ENCODE measurements around the gene CEP152. TPM values are rescaled to one million over a fixed set of nuclear protein-coding genes. Genes with fewer than 3 reads are reported as not detected.

Gene CEP152
- total RNA-seq, 1 experiment from 2014 or later = 13.9 TPM

DNA sequence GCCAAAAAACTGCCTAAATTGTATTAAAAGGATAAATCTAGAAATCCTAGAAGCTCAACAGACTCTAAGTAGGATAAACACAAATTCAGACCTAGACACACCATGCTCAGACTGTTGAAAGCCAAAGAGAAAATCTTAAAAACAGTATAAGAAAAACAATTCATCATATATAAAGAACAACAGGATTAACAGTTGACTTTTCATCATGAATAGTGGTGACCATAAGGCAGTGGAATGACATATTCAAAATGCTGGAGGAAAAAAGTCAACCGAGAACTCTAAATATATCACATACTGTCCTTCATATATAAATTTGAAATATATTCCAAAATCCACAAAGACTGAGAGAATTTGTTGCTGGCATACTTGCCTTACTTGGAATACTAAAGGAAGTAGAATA is 77.3 kb downstream of the CEP152 start:
- TF ChIP-seq, protein P1, sequence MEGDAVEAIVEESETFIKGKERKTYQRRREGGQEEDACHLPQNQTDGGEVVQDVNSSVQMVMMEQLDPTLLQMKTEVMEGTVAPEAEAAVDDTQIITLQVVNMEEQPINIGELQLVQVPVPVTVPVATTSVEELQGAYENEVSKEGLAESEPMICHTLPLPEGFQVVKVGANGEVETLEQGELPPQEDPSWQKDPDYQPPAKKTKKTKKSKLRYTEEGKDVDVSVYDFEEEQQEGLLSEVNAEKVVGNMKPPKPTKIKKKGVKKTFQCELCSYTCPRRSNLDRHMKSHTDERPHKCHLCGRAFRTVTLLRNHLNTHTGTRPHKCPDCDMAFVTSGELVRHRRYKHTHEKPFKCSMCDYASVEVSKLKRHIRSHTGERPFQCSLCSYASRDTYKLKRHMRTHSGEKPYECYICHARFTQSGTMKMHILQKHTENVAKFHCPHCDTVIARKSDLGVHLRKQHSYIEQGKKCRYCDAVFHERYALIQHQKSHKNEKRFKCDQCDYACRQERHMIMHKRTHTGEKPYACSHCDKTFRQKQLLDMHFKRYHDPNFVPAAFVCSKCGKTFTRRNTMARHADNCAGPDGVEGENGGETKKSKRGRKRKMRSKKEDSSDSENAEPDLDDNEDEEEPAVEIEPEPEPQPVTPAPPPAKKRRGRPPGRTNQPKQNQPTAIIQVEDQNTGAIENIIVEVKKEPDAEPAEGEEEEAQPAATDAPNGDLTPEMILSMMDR (IDR thresholded peaks at IDR 0.05) = no peak
- TF ChIP-seq POLR2AphosphoS5 (IDR thresholded peaks at IDR 0.05; ENCODE audit: low read depth, low read length) = no peak
- TF ChIP-seq TCF7L2 (IDR thresholded peaks at IDR 0.05; ENCODE audit: low read depth, low read length) = no peak
- no peak for TF ChIP-seq SIN3A (IDR thresholded peaks at IDR 0.05; ENCODE audit: borderline replicate concordance, insufficient read depth, low read depth, low read length)
- CTCF ChIA-PET = interaction anchor here (0.7 kb wide), 1 partner anchor 242 kb away, joined by 11 read pairs; no protein-coding TSS in a partner anchor
- no TSS peak for BruUV-seq (replicated peaks)
- intact Hi-C loops (cut with micrococcal nuclease; ENCODE audit: unreplicated experiment) (no loop called here), in situ Hi-C loops (cut with HindIII; ENCODE audit: low pct_unique_long_range_greater_than_20kb, low sequenced_read_pairs) (no loop called here)
- no peak overlapping the region for H3K4me3 ChIP-seq (ENCODE audit: low read depth in 2 of 2, low read length in 2 of 2)
- H3K9me3 ChIP-seq (ENCODE audit: control insufficient read depth, insufficient read depth, low read depth, low read length) = no peaks in the 10 kb centered on the region; the same call in 1 of the 2 replicates
- no peaks in the 10 kb centered on the region; the same call in 1 of the 2 replicates for H3K36me3 ChIP-seq (ENCODE audit: control insufficient read depth, insufficient read depth, low read length)
- POLR2A ChIA-PET = interaction anchor here (0.6 kb wide), 1 partner anchor 162 kb away, joined by 3 read pairs; no protein-coding TSS in a partner anchor
- no peak overlapping the region for H3K27ac ChIP-seq (ENCODE audit: low read length)
- ATAC-seq (no peak), DNase-seq (ENCODE audit: low read depth, low spot score) (no peak)
- no peaks in the 10 kb centered on the region for H3K4me1 ChIP-seq (ENCODE audit: control insufficient read depth, insufficient read depth, low read length)
- no peaks in the 10 kb centered on the region for H3K27me3 ChIP-seq (ENCODE audit: control insufficient read depth, insufficient read depth, low read length)

DNA sequence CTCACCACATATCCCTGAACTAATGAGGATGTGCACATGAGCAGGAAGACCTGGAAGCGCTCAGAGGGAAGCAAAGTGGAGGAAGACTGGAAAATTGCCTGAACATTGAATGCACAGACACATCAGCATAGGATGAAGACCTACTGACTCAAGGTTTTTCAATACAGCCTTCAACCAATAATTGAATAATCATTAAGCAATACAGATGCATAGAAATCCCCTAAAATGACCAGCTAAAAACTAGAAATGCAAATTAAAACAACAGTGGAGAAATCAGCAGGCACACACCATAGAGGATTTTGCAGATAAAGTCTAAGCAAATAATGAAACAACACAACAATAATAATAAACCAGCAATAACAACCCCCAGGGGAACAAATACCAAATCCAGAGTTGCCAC is 80.4 kb downstream of the CEP152 start:
- Histone ChIP-seq H3K27me3 (ENCODE audit: control insufficient read depth, insufficient read depth, low read length) (no peaks in the 10 kb centered on the region), H3K9me3 (ENCODE audit: control insufficient read depth, insufficient read depth, low read depth, low read length) (no peaks in the 10 kb centered on the region; the same call in 1 of the 2 replicates), H3K4me3 (ENCODE audit: low read depth in 2 of 2, low read length in 2 of 2) (no peak overlapping the region), H3K4me1 (ENCODE audit: control insufficient read depth, insufficient read depth, low read length) (no peaks in the 10 kb centered on the region), H3K36me3 (ENCODE audit: control insufficient read depth, insufficient read depth, low read length) (no peaks in the 10 kb centered on the region), H3K27ac (ENCODE audit: low read length) (no peak overlapping the region)
- intact Hi-C loops (cut with micrococcal nuclease; ENCODE audit: unreplicated experiment) = no loop called here
- no peak for TF ChIP-seq POLR2AphosphoS5 (IDR thresholded peaks at IDR 0.05; ENCODE audit: low read depth, low read length)
- TF ChIP-seq SIN3A (IDR thresholded peaks at IDR 0.05; ENCODE audit: borderline replicate concordance, insufficient read depth, low read depth, low read length) = no peak
- TF ChIP-seq, protein P2, sequence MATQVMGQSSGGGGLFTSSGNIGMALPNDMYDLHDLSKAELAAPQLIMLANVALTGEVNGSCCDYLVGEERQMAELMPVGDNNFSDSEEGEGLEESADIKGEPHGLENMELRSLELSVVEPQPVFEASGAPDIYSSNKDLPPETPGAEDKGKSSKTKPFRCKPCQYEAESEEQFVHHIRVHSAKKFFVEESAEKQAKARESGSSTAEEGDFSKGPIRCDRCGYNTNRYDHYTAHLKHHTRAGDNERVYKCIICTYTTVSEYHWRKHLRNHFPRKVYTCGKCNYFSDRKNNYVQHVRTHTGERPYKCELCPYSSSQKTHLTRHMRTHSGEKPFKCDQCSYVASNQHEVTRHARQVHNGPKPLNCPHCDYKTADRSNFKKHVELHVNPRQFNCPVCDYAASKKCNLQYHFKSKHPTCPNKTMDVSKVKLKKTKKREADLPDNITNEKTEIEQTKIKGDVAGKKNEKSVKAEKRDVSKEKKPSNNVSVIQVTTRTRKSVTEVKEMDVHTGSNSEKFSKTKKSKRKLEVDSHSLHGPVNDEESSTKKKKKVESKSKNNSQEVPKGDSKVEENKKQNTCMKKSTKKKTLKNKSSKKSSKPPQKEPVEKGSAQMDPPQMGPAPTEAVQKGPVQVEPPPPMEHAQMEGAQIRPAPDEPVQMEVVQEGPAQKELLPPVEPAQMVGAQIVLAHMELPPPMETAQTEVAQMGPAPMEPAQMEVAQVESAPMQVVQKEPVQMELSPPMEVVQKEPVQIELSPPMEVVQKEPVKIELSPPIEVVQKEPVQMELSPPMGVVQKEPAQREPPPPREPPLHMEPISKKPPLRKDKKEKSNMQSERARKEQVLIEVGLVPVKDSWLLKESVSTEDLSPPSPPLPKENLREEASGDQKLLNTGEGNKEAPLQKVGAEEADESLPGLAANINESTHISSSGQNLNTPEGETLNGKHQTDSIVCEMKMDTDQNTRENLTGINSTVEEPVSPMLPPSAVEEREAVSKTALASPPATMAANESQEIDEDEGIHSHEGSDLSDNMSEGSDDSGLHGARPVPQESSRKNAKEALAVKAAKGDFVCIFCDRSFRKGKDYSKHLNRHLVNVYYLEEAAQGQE (IDR thresholded peaks at IDR 0.05; ENCODE audit: insufficient read depth in 1 of 2, low read depth in 2 of 2, low read length in 1 of 2) = no peak
- no peak for TF ChIP-seq TCF7L2 (IDR thresholded peaks at IDR 0.05; ENCODE audit: low read depth, low read length)
- TF ChIP-seq, protein P1 (IDR thresholded peaks at IDR 0.05) = no peak
- no peak for ATAC-seq
- in situ Hi-C loops (cut with HindIII; ENCODE audit: low pct_unique_long_range_greater_than_20kb, low sequenced_read_pairs) = no loop called here
- ChIA-PET POLR2A (no interaction called here), CTCF (no interaction called here)
- DNase-seq (ENCODE audit: low read depth, low spot score) = no peak
- no TSS peak for BruUV-seq (replicated peaks)
